Esophagus squamous epithelium (tissue), 4 donors: Measurements from ENCODE around the gene ZMIZ1.

Experiments used
- POLR2A ChIP-seq, 4 donors: fragments of 450-650 bp; IDR thresholded peaks; one replicate each; pipeline ENCODE4 v1.6.1; 2017; ENCODE audit warnings: antibody characterized with exemption in 4 of 4, mild to moderate bottlenecking in 4 of 4, moderate library complexity in 3 of 4
- TF ChIP-seq, protein P1 (sequence below), 6 experiments: fragments of 450-650 bp in 4 of 6; fragments of 200-600 bp in 2 of 6; sonication (generic) in 2 of 6; IDR thresholded peaks; one replicate each; pipeline ENCODE4 v1.5.1; 2016 to 2019; ENCODE audit warnings: antibody characterized with exemption in 6 of 6, mild to moderate bottlenecking in 4 of 6, moderate library complexity in 4 of 6

DNA sequence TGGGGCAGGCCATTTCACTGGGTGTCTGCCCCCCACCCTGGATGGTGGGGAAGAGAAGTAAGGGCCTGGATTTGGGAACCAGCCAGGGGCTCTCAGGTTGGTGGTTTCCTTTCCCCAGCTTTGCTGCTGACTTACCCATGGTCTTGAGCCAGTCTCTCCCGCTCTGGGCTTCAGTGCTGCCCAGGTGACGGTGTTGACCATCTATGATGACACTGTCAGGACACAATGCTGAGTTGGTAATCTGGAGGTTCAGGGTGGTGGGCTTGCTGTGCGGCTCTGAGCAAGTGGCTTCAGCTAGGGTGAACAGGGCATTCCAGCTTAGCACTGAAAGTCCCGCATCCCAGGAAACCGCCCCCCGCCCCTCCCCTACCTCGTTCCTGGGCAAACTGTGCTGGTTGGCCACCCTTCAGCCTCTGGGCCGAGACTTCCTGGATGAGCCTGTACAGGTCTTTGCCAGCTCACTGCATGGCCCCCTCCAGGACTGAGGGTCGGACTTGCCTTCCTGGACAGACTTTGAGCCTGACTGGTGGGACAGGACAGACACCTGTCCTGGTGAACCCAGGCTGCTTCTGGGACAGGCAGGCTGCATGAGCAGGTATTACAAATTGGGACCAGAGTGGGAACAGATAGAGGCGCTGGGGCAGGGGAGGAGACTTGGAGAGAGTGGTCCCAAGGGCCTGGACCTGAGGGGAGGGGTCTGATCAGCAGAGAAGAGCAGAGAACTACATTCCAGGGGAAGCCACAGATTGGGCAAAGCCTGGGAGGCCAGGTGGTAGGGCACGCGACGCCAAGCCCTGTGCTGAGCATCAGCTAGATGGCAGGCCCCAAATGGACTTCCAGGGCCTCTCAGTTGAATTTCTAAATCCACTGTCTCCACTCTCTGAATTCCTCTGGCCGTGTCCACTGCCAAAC lies 19.9 kb upstream of the ZMIZ1 start:
- TF ChIP-seq, protein P1, sequence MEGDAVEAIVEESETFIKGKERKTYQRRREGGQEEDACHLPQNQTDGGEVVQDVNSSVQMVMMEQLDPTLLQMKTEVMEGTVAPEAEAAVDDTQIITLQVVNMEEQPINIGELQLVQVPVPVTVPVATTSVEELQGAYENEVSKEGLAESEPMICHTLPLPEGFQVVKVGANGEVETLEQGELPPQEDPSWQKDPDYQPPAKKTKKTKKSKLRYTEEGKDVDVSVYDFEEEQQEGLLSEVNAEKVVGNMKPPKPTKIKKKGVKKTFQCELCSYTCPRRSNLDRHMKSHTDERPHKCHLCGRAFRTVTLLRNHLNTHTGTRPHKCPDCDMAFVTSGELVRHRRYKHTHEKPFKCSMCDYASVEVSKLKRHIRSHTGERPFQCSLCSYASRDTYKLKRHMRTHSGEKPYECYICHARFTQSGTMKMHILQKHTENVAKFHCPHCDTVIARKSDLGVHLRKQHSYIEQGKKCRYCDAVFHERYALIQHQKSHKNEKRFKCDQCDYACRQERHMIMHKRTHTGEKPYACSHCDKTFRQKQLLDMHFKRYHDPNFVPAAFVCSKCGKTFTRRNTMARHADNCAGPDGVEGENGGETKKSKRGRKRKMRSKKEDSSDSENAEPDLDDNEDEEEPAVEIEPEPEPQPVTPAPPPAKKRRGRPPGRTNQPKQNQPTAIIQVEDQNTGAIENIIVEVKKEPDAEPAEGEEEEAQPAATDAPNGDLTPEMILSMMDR (IDR thresholded peaks at IDR 0.05) = no peak
- TF ChIP-seq POLR2A (IDR thresholded peaks at IDR 0.05) = no peak
